GM18861 (cell line): ENCODE measurements around the gene MND1.
"Not testable (repeated sequence)": the region's sequence is repeated elsewhere in the genome, so short reads cannot be mapped to it uniquely, and the experiment has no call there.

Source experiments
- ATAC-seq: cut with Tn5 transposase; IDR thresholded peaks from one replicate; pipeline ENCODE4 v1.9.1; 2021; ENCODE audit not compliant: unreplicated experiment

Gene MND1

DNA sequence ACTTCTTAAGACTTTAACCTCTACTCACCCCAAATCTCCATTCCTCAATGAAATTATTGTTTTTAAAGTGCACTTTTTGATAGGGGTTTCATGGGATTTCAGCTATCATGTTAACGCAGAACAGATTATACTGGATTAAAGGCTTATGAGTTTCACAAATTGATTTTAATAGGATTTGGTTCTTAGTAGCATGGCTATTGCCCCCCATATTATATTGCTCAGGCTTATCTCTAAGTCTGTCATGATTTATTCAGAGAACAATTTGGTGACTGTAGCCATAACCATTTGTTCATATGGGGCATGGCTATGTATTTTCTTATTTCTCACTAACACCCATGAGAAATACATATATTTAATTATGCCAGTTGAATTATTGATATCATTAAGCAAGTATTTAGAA is 57.0 kb downstream of the MND1 start:
- no peak for ATAC-seq

DNA sequence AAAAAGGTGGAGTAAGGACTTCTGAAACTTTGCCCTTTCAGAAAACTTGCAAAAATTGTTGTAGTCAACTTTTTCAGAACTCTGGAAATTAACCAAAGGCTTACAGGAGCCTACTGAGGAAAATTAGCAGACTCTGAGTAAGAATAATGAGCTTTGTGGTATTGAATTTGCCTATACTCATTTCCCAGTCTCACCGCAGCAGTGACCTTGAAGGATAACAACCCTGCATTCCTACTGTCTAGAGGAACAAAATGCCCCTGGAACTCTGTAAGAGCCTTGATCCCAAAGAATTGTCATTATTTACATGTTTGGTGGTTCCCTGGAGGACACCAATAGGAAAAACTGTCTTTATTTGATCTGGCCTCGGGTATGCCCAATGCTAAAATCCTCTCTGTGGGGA is 57.9 kb downstream of the MND1 start:
- no peak for ATAC-seq

DNA sequence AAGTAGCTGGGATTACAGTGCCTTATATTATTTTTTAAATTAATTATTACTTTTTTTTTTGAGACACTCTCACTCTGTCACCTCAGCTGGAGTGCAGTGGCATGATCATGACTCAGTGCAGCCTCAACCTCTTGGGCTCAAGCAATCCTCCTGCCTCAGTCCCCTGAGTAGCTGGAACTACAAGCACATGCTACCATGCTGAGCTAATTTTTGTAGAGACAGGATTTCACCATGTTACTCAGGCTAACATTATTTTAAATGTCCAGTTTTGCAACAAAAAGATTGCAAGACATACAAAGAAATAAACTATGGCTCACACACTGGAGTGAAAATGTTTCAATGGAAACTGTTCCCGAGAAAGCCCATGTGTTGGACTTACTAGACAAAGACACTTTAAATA is 59.2 kb downstream of the MND1 start:
- ATAC-seq, result no peak

DNA sequence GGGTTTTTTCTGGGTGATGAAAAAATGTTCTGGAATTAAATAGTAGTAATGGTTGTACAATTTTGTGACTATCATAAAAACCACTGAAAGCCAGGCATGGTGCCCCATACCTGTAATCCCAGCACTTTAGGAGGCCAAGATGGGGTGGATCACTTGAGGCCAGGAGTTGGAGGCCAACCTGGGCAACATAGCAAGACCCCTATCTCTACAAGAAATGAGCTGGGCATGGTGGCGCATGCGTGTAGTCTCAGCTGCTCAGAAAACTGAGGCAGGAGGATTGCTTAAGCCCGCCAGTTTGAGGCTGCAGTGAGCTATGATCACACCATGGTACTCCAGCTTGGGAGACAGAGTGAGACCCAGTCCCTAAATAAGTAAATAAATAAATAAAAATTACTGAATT is 63.4 kb downstream of the MND1 start:
- no peak for ATAC-seq

DNA sequence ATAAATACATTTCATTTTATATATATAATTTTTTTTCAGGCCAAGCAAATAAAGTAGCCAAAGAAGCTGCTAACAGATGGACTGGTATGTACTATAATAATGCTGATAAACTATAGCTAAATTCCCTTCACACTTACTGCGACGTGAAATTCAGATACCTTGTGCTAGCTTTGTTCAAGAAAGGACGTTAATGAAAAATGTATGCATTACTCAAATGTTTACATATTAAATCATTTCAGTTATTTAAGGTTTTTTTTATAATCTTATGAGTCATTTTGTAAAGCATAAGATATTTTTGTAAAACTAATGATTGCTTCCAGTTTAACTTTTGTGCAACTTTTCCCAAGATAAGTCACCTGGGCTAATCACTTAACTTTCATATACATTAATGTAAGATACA is 64.4 kb downstream of the MND1 start:
- ATAC-seq, result no peak

DNA sequence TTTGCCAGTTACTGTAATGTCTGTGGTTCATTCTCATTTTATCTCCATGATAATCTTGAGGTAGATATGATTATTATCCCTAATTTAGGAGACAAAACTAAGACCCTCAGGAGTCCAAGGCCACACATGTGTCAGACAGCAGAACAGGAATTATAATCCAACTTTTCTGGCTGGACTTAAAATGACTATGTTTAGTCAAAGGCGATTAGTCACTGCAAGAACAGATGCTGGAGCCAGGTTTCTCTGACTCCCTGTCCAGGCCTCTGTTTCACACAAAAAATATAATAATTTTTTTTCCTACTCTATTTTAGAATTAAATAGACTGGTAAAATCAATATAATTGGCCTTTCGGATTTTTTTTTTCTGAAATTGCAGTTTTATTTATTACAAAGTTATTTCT is 64.9 kb downstream of the MND1 start:
- no peak for ATAC-seq

DNA sequence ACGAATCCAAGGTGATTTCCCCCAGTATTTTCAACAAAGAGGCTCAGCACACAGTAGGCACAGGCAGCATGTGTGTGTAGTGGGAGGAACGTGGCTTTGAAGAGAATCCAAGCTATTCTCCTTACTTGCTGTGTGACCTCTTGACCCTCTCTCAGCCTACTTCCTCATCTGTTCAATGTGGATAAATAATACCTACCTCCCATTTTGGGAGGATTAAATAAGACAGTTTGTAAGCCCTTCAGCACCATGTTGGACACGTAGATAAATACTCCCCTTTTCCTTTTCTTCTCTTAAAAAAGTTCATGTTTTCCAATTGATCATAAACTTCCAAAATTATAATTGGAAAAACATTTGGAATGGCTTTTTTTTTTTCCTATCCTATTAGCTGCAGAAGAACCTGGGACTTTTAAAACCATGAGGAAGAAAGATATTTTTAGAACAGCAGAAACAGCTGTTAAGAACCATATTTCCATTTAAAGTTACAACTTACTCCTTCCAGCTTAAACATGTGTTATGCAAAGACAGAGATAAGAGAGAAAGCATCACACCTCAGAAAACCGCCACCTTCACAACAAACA is 65.5 kb downstream of the MND1 start:
- no peak for ATAC-seq

DNA sequence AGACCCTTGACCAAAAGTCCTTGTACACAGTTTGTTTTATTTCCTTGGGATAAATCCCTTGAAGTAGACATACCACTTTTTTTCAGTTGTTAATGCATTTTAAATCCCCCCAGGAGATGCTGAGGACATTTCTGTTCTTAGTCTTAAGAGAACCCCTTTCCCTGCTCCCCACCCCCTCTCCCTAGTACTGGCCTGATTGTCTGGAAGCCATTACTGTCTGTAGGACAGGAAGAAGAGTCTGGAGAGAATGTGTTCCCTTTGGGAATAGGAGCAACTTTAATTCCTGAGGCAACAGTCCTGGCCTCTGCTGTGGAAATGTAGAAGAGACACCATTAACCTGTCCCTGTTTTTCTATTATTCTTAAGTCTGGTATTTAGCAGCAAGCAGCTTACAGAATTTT is 69.4 kb downstream of the MND1 start:
- ATAC-seq, result no peak

DNA sequence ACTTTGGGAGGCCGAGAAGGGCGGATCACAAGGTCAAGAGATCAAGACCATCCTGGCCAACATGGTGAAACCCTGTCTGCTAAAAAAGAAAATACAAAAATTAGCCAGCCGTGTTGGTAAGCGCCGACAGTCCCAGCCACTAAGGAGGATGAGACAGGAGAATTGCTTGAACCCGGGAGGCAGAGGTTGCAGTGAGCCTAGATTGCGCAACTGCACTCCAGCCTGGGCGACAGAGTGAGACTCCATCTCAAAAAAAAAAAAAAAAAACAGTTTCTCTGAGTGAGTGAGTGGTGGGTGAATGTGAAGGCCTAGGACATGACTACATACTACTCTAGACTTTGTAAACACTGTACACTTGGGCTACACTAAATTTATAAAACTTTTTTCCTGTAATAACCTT is 72.0 kb downstream of the MND1 start:
- not testable (repeated sequence) for ATAC-seq

DNA sequence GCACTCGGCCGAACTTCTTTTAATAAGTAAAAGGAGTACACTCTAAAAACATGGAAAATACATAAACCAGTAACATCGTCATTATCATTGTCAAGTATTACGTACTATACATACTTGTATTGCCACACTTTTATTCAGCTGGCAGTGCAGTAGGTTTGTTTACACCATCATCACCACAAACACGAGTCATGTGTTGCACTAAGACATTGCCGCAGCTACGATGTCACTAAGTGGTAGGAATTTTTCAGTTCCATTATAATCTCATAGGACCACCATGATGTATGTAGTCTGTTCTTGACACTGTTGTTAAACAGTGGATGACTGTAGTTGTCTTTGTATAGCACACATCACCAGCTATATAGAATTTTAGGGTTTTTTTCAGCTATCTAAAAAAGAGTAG is 73.6 kb downstream of the MND1 start:
- no peak for ATAC-seq

DNA sequence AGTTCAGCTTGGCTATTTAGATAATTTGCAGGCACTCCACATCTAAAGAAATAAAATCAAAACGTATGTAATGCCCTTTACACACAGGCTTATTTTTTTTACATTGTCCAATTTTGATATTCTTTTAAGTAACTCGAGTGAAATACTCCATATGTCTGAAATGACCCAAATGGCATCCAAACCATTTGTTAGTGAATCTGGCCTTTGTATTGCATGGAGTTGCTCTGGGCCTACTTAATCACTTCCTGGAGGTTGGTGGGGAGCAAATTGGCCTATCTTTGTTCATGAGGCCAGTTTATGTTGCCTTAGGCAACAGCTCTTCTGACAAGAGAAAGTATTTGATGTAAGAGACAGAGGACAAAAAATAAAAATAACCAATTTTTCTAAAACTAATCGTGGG is 74.1 kb downstream of the MND1 start:
- ATAC-seq, result no peak

DNA sequence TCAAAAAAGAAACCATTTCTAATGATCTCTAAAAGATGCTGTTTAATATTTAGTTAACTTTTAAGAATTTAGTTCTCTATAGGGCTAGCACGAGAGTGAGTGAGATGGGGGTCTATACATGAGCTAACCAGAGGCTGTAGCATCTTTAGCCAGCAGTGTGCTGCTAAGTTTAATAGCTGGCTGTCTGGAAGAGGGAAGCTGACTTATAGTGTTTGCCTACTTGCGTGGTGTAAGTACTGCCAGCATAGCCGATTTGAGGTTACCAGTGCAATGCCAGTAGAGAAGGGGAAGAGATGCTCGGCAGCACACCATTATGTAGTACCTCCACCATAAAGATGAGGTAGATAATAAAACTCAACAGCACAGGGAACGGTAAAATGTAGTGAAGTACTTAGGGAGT is 74.5 kb downstream of the MND1 start:
- ATAC-seq, result no peak

DNA sequence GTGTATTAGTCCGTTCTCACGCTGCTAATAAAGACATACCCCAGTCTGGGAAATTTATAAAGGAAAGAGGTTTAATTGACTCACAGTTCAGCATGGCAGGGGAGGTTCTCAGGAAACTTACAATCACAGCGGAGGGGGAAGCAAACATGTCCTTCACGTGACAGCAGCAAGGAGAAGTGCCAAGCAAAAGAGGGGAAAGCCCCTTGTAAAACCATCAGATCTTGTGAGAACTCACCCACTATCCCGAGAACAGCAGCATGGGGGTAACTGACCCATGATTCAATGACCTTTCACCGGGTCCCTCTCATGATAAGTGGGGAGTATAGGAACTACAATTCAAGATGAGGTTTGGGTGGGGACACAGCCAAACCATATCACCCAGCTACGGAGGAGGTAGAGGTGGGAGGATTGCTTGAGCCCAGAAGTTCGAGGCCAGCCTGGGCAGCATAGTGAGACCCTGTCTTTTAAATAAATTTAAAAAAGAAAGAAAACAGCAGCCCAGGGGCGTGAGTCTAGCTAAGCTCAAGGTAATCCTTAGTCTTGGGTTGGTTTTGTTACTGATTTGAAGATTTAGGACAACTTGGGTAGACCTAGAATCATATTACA is 75.3 kb downstream of the MND1 start:
- no peak for ATAC-seq

DNA sequence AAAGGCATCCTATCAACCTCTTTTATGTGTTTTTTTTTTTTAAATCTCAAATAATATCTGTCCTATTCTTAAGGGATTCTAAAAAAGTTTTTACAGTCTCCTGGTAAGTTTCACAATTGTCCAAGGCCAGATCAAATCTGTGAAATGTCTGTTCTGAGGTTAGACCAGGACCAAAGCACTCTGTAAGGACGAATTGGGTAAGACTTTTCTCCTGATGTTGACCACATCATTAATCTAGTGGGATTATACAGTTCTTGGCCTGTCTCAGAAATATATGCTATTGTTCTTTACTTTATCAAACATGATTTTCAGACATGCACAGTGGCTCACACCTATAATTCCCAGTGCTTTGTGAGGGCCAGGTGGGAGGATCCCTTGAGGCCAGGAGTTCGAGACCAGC is 75.9 kb downstream of the MND1 start:
- ATAC-seq, result no peak

DNA sequence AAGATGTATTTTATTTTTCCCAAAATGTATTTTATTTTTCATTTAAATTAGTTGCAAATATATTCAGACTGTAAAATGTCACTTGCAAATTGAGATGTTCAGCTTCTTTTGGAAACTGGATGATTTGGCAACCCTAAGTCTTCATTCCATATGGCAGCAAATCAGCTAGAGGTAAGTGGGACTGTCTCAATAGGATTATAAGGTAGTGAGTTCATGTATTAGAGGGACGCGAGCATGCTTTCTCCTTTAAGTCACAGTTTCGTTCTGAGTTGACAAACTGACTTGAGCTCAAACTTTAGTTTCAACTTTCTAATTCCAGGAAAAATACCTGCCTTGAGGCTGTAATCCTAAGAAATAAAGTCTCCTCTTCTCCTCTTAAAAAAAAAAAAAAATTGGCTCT is 77.5 kb downstream of the MND1 start:
- peak; percentile 66 for ATAC-seq

DNA sequence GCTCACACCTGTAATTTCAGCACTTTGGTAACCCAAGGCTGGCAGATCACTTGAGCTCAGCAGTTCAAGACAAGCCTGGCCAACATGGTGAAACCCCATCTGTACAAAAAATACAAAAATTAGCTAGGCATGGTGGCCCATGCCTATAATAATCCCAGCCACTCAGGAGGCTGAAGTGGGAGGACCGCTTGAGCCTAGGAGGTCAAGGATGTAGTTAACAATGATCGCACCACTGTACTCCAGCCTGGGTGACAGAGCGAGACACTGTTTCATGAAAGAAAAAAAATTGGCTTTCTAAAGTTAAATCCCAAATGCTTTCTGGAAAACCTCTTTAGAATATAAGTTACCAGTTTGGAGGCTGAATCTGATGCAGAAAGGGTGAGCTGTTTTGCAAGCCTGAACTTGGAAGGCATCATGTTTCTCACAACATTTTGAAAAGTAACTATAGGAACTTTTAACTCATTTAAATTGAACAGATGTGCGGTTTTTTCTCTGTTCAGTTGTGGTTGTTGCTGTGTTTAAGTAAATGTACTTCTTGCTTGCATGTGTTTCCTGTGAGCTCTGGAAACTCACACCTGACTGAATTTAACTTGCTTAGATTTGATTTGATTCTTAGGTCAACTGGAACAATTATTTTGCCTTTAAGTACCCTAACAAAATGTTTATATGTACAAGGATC is 81.9 kb downstream of the MND1 start:
- ATAC-seq, result peak; percentile 45

DNA sequence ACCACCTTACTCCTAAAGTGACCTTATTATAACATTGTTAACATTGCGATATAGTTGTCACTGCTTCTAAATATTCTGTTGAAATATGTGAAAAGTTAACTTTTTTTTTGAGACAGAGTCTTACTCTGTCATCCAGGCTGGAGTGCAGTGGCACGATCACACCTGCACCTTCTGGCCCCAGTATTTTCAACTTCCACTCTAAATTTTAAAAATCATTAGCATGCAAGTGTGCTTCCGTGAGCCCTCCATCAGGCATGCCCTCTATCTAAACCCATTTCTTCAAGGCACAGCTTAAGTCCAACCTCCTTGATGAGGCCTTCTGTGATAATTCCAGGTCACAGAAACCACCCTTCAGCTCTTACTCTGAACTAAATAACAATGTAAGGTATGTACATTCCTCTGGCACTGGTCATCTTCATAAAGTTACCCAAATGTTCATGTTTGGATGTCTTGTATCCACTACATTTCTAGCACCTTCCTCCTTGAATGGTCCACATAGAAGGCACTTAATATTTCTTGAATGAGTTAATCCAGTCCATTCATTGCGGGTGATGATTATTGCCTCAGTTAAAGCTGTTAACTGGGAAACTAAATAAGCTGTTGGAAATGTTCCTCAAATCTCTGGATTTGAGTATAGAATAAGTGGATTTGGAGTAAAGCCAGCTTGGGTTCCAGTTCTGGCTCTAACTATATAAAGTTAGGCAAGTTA is 83.0 kb downstream of the MND1 start:
- ATAC-seq, result no peak

DNA sequence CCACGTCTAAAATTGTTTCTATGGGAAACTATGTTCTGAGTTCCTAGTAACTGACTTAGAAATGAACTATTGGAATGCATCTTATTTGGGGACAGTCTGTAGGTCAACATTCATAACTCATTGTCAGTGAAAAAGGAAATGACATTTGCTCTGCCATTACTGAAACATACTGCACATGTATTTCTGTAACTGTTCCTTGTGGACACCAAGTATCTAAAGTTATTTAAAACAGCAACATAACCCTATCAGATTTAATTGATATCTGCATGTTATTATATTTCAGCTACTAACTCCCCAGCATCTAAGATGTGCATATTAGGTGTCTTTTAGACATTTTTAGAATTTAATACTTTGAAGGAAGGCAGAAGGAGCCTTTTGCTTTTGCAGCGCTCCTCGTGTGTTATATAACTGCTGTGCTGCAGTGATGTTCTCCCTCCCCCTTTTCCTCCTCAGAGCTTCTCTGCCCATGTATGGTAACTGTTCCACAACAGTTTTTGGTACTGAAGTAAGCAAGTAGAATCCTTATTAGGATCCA is 84.5 kb downstream of the MND1 start:
- no peak for ATAC-seq

DNA sequence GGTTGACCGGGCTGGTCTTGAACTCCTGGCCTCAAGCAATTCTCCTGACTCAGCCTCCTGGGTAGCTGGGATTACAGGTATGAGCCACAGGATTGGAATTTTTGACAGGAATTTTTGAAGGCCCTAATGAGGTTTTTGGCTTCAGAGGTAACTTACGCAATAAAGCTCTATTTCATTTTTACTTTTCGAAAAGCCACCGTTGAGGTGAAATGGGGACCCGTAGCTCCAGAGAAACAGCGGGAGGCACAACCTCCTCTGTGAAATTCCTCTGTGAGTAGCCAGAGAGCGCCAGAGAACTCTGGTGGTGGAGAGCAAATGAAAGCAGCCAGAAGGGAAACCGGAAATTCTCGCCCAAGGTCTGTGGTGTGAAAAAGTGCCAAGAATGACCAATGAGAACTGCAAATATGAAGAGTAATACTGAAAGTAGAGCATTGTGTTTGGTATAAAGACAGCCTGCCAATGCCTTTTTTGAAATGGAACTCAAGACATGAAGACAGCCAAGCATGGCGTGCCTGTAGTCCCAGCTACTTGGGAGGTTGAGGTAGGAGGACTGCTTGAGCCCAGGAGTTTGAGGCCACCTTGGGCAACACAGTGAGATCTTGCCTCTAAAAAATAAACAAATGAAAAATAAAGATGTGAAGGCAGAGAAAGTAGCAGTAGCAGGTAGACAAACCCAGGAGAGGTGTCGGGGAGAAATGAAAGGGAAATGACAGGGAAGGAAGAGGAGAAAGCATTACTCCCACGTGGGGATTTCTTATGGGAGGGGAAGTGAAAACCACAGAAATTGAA is 88.7 kb downstream of the MND1 start:
- peak; percentile 91 for ATAC-seq

DNA sequence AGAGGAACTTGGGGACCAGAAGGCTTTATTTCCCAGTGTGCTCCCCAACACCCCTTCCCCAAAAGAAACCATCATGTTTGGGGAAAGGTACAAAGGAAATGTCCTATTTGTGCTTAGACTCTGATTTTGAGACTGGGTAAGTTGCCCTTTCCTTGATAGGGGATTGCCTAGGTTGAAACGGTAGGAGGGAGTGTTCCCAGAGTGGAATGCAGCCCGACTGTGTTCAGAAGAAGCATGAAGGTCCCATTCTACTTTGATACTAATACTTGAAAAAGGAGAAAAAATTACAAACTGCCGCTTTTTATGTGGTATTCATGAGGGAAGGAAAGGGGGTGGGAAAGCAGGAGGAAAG is 89.2 kb downstream of the MND1 start:
- ATAC-seq, result no peak

DNA sequence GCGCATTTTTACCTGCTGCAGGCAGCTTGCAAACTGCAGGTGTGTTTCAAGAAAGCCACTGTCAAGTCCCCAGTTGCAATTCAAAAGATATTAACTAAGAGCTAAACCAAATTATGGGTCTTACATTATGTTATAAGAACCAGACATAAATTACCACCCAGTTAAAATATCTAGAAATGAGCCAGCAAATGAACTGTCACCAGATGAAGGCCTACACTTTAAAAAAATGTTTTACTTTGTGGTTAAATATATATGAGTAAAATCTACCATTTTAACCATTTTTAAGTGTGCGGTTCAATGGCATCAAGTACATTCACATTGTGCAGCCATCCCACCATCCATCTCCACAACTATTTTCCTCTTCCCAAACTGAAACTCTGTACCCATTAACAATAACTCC is 89.7 kb downstream of the MND1 start:
- no peak for ATAC-seq
